Measurements from ENCODE around the gene CCR9. TPM values are rescaled to one million over a fixed set of nuclear protein-coding genes. Genes with fewer than 3 reads are reported as not detected.
"Not testable (repeated sequence)": the region's sequence is repeated elsewhere in the genome, so short reads cannot be mapped to it uniquely, and the experiment has no call there.

Gene CCR9
- total and polyA plus RNA-seq, 2 donors = 133 to 214 TPM

DNA sequence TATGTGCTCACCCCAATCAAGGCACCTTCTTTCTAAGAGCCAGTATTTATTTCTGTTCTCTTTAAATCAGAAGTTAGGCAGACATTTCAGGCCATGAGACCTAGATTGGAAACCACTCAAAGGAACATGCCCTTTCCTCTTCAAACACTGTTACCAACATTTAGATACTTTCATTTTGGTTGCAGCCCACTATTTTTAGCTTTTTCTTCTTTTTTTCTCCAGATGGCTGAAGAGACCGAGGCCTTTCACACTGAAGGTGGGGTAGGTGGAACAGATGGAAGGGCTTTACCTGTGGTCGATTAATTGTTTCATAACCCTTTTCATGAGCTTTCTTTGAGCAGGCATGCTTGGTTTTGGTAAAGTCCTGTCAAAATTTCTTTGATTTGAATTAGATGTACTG is 33.5 kb upstream of the CCR9 start:
- H3K27ac ChIP-seq (ENCODE audit: low read depth in 1 of 2, low read length in 1 of 2) = peak overlapping the region; percentile 18 to 73
- no peak overlapping the region for H3K4me3 ChIP-seq (ENCODE audit: low read length in 2 of 2)
- peaks cover 0 to 27% of the 10 kb centered on the region in 2 donors for H3K36me3 ChIP-seq (ENCODE audit: control insufficient read depth in 2 of 2, insufficient read depth in 2 of 2, low read length in 1 of 2)
- WGBS = 13% methylated on average over 2 of the region's 2 CpGs
- H3K9me3 ChIP-seq (ENCODE audit: control insufficient read depth in 2 of 2, insufficient read depth in 1 of 2, low read length in 1 of 2) = no peaks in the 10 kb centered on the region
- peak in 1 of 9 donors; percentile 54 for DNase-seq (ENCODE audit: low read depth in 6 of 9, low spot score in 9 of 9)
- peaks cover 27 to 30% of the 10 kb centered on the region in 2 donors for H3K4me1 ChIP-seq (ENCODE audit: control insufficient read depth in 2 of 2, insufficient read depth in 2 of 2, low read length in 2 of 2)
- no peaks in the 10 kb centered on the region for H3K27me3 ChIP-seq (ENCODE audit: control insufficient read depth in 2 of 2, insufficient read depth in 1 of 2, low read length in 1 of 2)

DNA sequence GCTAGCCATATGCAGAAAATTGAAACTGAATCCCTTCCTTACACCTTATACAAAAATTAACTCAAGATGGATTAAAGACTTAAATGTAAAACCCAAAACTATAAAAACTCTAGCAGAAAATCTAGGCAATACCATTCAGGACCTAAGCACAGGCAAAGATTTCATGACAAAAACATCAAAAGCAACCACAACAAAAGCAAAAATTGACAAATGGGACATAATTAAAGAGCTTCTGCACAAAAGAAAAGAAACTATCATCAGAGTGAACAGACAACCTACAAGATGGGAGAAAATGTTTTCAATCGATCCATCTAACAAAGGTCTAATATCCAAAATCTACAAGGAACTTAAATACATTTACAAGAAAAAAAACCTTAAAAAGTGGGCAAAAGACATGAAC is 30.0 kb upstream of the CCR9 start:
- H3K4me3 ChIP-seq (ENCODE audit: low read length in 2 of 2); H3K27me3 ChIP-seq (ENCODE audit: control insufficient read depth in 2 of 2, insufficient read depth in 1 of 2, low read length in 1 of 2); H3K9me3 ChIP-seq (ENCODE audit: control insufficient read depth in 2 of 2, insufficient read depth in 1 of 2, low read length in 1 of 2); H3K27ac ChIP-seq (ENCODE audit: low read depth in 1 of 2, low read length in 1 of 2): not testable (repeated sequence)
- peak in 1 of 9 donors; percentile 67 for DNase-seq (ENCODE audit: low read depth in 6 of 9, low spot score in 9 of 9)
- 56% methylated on average over 1 of the region's 1 CpG for WGBS
- H3K36me3 ChIP-seq (ENCODE audit: control insufficient read depth in 2 of 2, insufficient read depth in 2 of 2, low read length in 1 of 2) = peaks cover 0 to 14% of the 10 kb centered on the region in 2 donors
- H3K4me1 ChIP-seq (ENCODE audit: control insufficient read depth in 2 of 2, insufficient read depth in 2 of 2, low read length in 2 of 2) = peaks cover 18 to 33% of the 10 kb centered on the region in 2 donors

DNA sequence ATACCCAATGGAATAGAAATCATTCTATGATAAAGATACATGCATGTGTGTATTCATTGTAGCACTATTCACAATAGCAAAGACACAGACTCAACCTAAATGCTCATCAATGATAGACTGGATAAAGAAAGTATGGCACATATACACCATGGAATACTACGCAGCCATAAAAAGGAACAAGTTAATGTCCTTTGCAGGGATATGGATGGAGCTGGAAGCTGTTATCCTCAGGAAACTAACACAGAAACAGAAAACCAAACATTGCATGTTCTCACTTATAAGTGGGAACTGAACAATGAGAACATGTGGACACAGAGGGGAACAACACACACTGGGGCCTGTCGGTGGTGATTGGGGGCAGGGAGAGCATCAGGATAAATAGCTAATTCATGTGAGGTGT is 29.3 kb upstream of the CCR9 start:
- peaks cover 0 to 14% of the 10 kb centered on the region in 2 donors for H3K36me3 ChIP-seq (ENCODE audit: control insufficient read depth in 2 of 2, insufficient read depth in 2 of 2, low read length in 1 of 2)
- 97% methylated on average over 2 of the region's 2 CpGs for WGBS
- not testable (repeated sequence) for H3K9me3 ChIP-seq (ENCODE audit: control insufficient read depth in 2 of 2, insufficient read depth in 1 of 2, low read length in 1 of 2)

DNA sequence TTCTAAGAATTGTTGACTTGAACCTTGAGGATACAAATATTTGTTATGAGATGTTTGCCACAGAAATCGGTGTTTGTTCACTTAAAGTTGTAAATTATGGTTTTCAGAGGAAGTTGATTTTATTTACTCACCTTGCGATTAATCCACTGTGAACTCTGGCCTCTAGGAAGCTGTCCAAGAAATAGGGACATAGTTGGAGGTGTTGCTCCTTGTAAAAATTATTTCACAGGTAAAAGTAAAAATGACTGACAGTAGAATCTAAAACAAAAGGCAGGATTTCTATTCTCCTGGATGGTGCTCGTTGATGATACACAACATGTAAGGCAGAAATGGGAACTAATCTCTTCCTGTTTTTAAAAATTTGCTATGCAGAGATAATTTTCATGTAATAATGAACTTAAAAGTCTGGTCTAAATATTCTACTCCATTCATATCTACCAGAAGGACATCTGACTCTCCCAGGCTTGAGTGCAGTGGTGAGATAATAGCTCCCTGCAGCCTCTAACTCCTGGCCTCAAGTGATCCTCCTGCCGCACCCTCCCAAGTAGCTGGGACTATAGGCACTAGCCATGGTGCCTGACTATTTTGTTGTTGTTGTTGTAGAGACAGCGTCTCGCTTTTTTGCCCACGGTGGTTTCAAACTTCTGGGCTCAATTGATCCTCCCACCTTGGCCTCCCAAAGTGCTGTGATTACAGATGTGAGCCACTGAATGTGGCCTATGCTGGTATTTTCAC is 27.4 kb upstream of the CCR9 start:
- H3K4me3 ChIP-seq (ENCODE audit: low read length in 2 of 2) = no peak overlapping the region
- H3K4me1 ChIP-seq (ENCODE audit: control insufficient read depth in 2 of 2, insufficient read depth in 2 of 2, low read length in 2 of 2) = peaks cover 8 to 35% of the 10 kb centered on the region in 2 donors
- peak overlapping the region in 1 of 2 donors; percentile 2 for H3K27ac ChIP-seq (ENCODE audit: low read depth in 1 of 2, low read length in 1 of 2)
- peaks cover 3 to 15% of the 10 kb centered on the region in 2 donors for H3K36me3 ChIP-seq (ENCODE audit: control insufficient read depth in 2 of 2, insufficient read depth in 2 of 2, low read length in 1 of 2)
- DNase-seq (ENCODE audit: low read depth in 6 of 9, low spot score in 9 of 9) = no peak
- peaks cover 2 to 4% of the 10 kb centered on the region in 2 donors for H3K9me3 ChIP-seq (ENCODE audit: control insufficient read depth in 2 of 2, insufficient read depth in 1 of 2, low read length in 1 of 2)
- no peaks in the 10 kb centered on the region for H3K27me3 ChIP-seq (ENCODE audit: control insufficient read depth in 2 of 2, insufficient read depth in 1 of 2, low read length in 1 of 2)
- WGBS = 80% methylated on average over 7 of the region's 7 CpGs

More for the DNA sequence above, 29.3 kb upstream of the CCR9 start:
- not testable (repeated sequence) for H3K27me3 ChIP-seq (ENCODE audit: control insufficient read depth in 2 of 2, insufficient read depth in 1 of 2, low read length in 1 of 2); H3K4me3 ChIP-seq (ENCODE audit: low read length in 2 of 2); H3K27ac ChIP-seq (ENCODE audit: low read depth in 1 of 2, low read length in 1 of 2); DNase-seq (ENCODE audit: low read depth in 6 of 9, low spot score in 9 of 9)
- peaks cover 18 to 35% of the 10 kb centered on the region in 2 donors for H3K4me1 ChIP-seq (ENCODE audit: control insufficient read depth in 2 of 2, insufficient read depth in 2 of 2, low read length in 2 of 2)

DNA sequence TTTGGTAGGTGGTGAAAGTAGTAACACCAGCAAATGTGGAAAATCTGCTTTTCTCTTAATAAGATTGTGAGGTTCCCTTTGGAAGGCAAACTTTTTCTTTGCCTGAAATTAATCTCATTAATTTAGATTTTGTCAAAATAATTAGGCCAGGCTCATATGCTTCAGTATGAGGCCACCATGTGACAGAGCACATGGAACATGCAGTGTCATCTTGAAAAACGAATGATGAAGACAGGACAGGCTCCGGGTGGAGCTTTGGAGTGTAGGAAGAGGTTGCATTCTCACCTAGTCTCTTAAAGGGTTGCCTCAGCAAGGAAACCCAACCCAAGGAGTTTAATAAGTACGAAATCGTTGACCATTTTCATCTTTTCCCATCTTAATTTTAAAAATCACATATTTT is 25.9 kb upstream of the CCR9 start:
- H3K4me1 ChIP-seq (ENCODE audit: control insufficient read depth in 2 of 2, insufficient read depth in 2 of 2, low read length in 2 of 2) = peaks cover 12 to 42% of the 10 kb centered on the region in 2 donors
- H3K9me3 ChIP-seq (ENCODE audit: control insufficient read depth in 2 of 2, insufficient read depth in 1 of 2, low read length in 1 of 2) = peaks cover 2 to 4% of the 10 kb centered on the region in 2 donors
- H3K27ac ChIP-seq (ENCODE audit: low read depth in 1 of 2, low read length in 1 of 2) = no peak overlapping the region
- no peak for DNase-seq (ENCODE audit: low read depth in 6 of 9, low spot score in 9 of 9)
- peaks cover 3 to 5% of the 10 kb centered on the region in 2 donors for H3K36me3 ChIP-seq (ENCODE audit: control insufficient read depth in 2 of 2, insufficient read depth in 2 of 2, low read length in 1 of 2)
- no peak overlapping the region for H3K4me3 ChIP-seq (ENCODE audit: low read length in 2 of 2)
- H3K27me3 ChIP-seq (ENCODE audit: control insufficient read depth in 2 of 2, insufficient read depth in 1 of 2, low read length in 1 of 2) = no peaks in the 10 kb centered on the region
- 94% methylated on average over 4 of the region's 4 CpGs for WGBS

DNA sequence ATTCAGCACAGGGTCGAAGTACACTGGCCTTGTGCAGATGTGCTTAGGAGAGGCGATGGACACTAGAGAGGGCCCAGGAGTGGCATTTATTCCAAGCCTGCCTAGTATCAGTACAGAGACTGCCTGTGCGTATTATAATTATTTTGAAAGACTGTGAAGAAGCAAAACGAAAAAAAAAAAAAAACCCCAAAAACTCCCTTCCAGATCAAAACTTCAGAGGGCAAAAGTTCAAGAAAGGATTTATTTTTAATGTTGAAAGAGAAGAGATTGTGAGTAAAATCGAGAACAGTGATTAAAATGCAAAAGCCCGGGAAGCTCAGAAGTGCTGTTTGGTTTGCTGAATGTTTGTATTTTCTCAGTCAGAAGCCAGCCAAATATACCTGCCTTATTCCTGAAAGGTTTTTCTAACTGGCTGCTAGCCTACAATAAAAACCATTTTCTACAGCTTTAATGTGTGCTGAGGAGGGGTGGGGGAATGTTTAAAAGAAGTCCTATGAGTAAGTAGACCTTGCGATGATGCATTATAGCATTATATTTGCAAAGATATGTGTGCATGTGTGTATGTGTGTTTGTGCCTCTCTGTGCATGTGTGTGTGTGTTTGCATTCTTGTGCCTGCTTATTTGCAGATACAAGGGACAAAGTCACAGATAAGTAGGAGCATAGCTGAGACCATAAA is 25.2 kb upstream of the CCR9 start:
- H3K27me3 ChIP-seq (ENCODE audit: control insufficient read depth in 2 of 2, insufficient read depth in 1 of 2, low read length in 1 of 2) = no peaks in the 10 kb centered on the region
- H3K36me3 ChIP-seq (ENCODE audit: control insufficient read depth in 2 of 2, insufficient read depth in 2 of 2, low read length in 1 of 2) = peaks cover 3 to 5% of the 10 kb centered on the region in 2 donors
- WGBS = 69% methylated on average over 7 of the region's 7 CpGs
- peak overlapping the region; percentile 15 to 26 for H3K27ac ChIP-seq (ENCODE audit: low read depth in 1 of 2, low read length in 1 of 2)
- peaks cover 2 to 4% of the 10 kb centered on the region in 2 donors for H3K9me3 ChIP-seq (ENCODE audit: control insufficient read depth in 2 of 2, insufficient read depth in 1 of 2, low read length in 1 of 2)
- no peak overlapping the region for H3K4me3 ChIP-seq (ENCODE audit: low read length in 2 of 2)
- DNase-seq (ENCODE audit: low read depth in 6 of 9, low spot score in 9 of 9) = no peak
- peaks cover 18 to 47% of the 10 kb centered on the region in 2 donors for H3K4me1 ChIP-seq (ENCODE audit: control insufficient read depth in 2 of 2, insufficient read depth in 2 of 2, low read length in 2 of 2)

DNA sequence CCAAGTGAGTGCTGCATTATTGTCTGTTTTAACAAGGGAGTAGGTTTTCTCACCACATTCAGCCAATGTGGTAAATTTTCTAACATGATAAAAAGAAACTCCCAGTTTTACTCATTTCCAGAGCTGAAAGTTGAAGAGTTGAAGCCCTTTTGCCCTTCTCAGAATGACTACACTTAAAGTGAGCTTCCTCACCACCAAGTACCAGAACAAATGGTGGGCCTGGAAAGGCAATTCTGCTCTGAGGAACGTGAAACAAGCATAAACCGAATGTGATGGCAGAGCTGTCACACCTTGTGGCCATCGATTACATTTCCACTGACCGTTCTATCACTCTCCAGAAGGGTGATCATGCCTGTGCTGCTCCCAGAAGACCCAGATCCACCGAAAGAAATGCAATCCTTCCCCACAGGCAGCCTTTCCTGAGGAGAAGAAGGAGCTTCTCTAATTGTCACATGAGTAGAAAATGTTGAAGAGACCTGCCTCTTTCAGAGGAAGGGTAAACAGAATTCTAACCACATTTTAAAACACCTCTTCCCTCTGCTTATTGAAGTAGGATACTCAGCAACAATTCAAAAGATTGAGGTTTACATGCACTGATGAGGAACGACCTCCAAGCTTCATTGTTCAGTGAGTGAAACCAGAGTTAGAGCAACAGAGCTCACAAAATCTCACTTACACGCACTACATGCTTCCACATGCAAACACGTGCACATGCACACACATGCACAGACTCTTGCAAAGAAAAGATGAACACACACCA is 21.4 kb upstream of the CCR9 start:
- 26% methylated on average over 8 of the region's 8 CpGs for WGBS
- Histone ChIP-seq H3K4me3 (ENCODE audit: low read length in 2 of 2) (peak overlapping the region; percentile 18 to 31), H3K36me3 (ENCODE audit: control insufficient read depth in 2 of 2, insufficient read depth in 2 of 2, low read length in 1 of 2) (peaks cover 3 to 5% of the 10 kb centered on the region in 2 donors), H3K27ac (ENCODE audit: low read depth in 1 of 2, low read length in 1 of 2) (peak overlapping the region; percentile 91), H3K9me3 (ENCODE audit: control insufficient read depth in 2 of 2, insufficient read depth in 1 of 2, low read length in 1 of 2) (peaks cover 2 to 4% of the 10 kb centered on the region in 2 donors), H3K27me3 (ENCODE audit: control insufficient read depth in 2 of 2, insufficient read depth in 1 of 2, low read length in 1 of 2) (no peaks in the 10 kb centered on the region), H3K4me1 (ENCODE audit: control insufficient read depth in 2 of 2, insufficient read depth in 2 of 2, low read length in 2 of 2) (peaks cover 42 to 80% of the 10 kb centered on the region in 2 donors)
- peak in 8 of 9 donors; percentile 66 to 95 (median 82) for DNase-seq (ENCODE audit: low read depth in 6 of 9, low spot score in 9 of 9)

DNA sequence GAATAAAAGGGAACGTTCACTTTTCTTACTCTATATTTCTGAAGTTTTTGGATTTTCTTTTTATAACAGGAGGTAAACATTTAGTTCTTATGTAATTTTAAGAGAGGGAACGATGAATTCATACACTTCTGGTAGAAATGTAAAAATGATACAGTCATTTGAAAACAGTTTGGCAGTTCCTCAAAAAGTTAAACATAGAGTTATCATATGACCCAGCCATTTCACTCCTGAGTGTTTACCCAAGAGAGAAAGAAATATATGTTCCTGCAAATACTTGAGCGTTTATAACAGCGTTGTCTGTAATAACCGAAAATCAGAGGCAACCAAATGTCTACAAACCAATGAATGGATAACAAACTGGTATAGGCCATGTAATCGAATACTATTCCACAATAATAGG is 20.8 kb upstream of the CCR9 start:
- Histone ChIP-seq H3K4me3 (ENCODE audit: low read length in 2 of 2) (peak overlapping the region in 1 of 2 donors; percentile 31), H3K27ac (ENCODE audit: low read depth in 1 of 2, low read length in 1 of 2) (peak overlapping the region; percentile 67 to 91), H3K27me3 (ENCODE audit: control insufficient read depth in 2 of 2, insufficient read depth in 1 of 2, low read length in 1 of 2) (no peaks in the 10 kb centered on the region), H3K9me3 (ENCODE audit: control insufficient read depth in 2 of 2, insufficient read depth in 1 of 2, low read length in 1 of 2) (peaks cover 2 to 4% of the 10 kb centered on the region in 2 donors), H3K4me1 (ENCODE audit: control insufficient read depth in 2 of 2, insufficient read depth in 2 of 2, low read length in 2 of 2) (peaks cover 43 to 83% of the 10 kb centered on the region in 2 donors), H3K36me3 (ENCODE audit: control insufficient read depth in 2 of 2, insufficient read depth in 2 of 2, low read length in 1 of 2) (peaks cover 3 to 5% of the 10 kb centered on the region in 2 donors)
- 41% methylated on average over 6 of the region's 6 CpGs for WGBS
- DNase-seq (ENCODE audit: low read depth in 6 of 9, low spot score in 9 of 9) = no peak
